Ovary (tissue), 3 donors: Measurements from ENCODE around the gene PPFIBP2.
A peak's percentile ranks its signal among the peaks of the same experiment; 100 is the strongest.

Source experiments
- CTCF ChIP-seq, 3 donors: fragments of 450-650 bp in 2 of 3; fragments of 200-600 bp in 1 of 3; IDR thresholded peaks; one replicate each; pipeline versions ENCODE4 v1.5.1 to v1.8.0; 2016 to 2022; ENCODE audit warnings: antibody characterized with exemption in 3 of 3, mild to moderate bottlenecking in 1 of 3
- POLR2A ChIP-seq: fragments of 450-650 bp; IDR thresholded peaks from one replicate; pipeline ENCODE4 v1.6.1; 2017; ENCODE audit warnings: antibody characterized with exemption, mild to moderate bottlenecking, moderate library complexity
- donor health status: DM: no; HTN: no; CAD: no.

- TF ChIP-seq CTCF (IDR thresholded peaks at IDR 0.05) (peak; percentile 93 to 96 (median 94)), POLR2A (no peak)
These were observed 57.8 kb downstream of the PPFIBP2 start for GRCh38 chr11:7571640-7572000.
